Heart left ventricle (tissue), 16 donors: ENCODE measurements around the gene FNDC11. TPM values are rescaled to one million over a fixed set of nuclear protein-coding genes. Genes with fewer than 3 reads are reported as not detected.
"Not testable (repeated sequence)": the region's sequence is repeated elsewhere in the genome, so short reads cannot be mapped to it uniquely, and the experiment has no call there.

ENCODE experiments used
- ATAC-seq, 4 donors: fragments of 200-7000 bp; cut with Tn5 transposase; one replicate each; pipeline ENCODE4 v1.9.1; 2020 to 2022; ENCODE audit warnings: moderate library complexity in 4 of 4, mild to moderate bottlenecking in 3 of 4, moderate number of reproducible peaks in 1 of 4
- DNase-seq, 5 donors: peaks; one replicate each; pipeline ENCODE4 v3.0.0-alpha.2; 2020
- H3K27ac ChIP-seq, 12 donors: fragments of 200-600 bp; sonication (generic) in 4 of 12; one replicate each; pipeline versions ENCODE4 v1.5.0 to v1.8.0; 2016 to 2022; ENCODE audit warnings: mild to moderate bottlenecking in 2 of 12
- H3K27me3 ChIP-seq, 9 donors: fragments of 200-600 bp; sonication (generic) in 2 of 9; one replicate each; pipeline versions ENCODE4 v1.5.1 to v1.8.0; 2016 to 2022; ENCODE audit warnings: mild to moderate bottlenecking in 3 of 9
- H3K36me3 ChIP-seq, 9 donors: fragments of 200-600 bp; sonication (generic) in 2 of 9; one replicate each; pipeline versions ENCODE4 v1.5.0 to v1.8.0; 2018 to 2022; ENCODE audit warnings: mild to moderate bottlenecking in 2 of 9
- H3K4me1 ChIP-seq, 12 donors: fragments of 200-600 bp; sonication (generic) in 4 of 12; one replicate each; pipeline versions ENCODE4 v1.5.0 to v1.8.0; 2016 to 2022; ENCODE audit warnings: mild to moderate bottlenecking in 3 of 12
- H3K4me3 ChIP-seq, 12 donors: fragments of 200-600 bp; sonication (generic) in 4 of 12; one replicate each; pipeline versions ENCODE4 v1.5.0 to v1.8.0; 2017 to 2022; ENCODE audit warnings: mild to moderate bottlenecking in 9 of 12, moderate library complexity in 4 of 12
- H3K9me3 ChIP-seq, 12 donors: fragments of 200-600 bp; sonication (generic) in 4 of 12; one replicate each; pipeline versions ENCODE4 v1.5.0 to v1.8.0; 2016 to 2022; ENCODE audit warnings: mild to moderate bottlenecking in 1 of 12
- POLR2A ChIP-seq, 2 donors: fragments of 450-650 bp; IDR thresholded peaks; one replicate each; pipeline ENCODE4 v1.6.1; 2017; ENCODE audit warnings: antibody characterized with exemption in 2 of 2, mild to moderate bottlenecking in 2 of 2, moderate library complexity in 2 of 2
- WGBS, 4 donors: extraction: QIAGEN DNeasy Blood & Tissue Kit in 2 of 4; methylation state at CpG; one replicate each; pipeline versions ENCODE4 v1.1.5 to v1.1.7; 2013 to 2018; 5-methylcytosine and 5-hydroxymethylcytosine counted together
- intact Hi-C, 10 donors: fragments of 100-400 bp; cut with DNase I; formaldehyde crosslinking; loops; one replicate each; pipeline versions ENCODE4 v1.11.1 to v1.14.2; 2022
- polyA plus RNA-seq, 2 donors: library from polyadenylated mRNA; stranded (reverse); fragments of 200-250 nt; gene quantifications; one replicate each; pipeline ENCODE4 v1.2.3, GENCODE V29; 2013
- total RNA-seq, 9 donors: library from RNA; depleted of rRNA in 2 of 9; stranded (reverse); fragments of >200 nt in 2 of 9; fragmentation: NEBNext Ultra II Directional in 3 of 9; extraction: Animal tissue kit (Norgen Biotek cat#: 25700) in 3 of 9; gene quantifications; one replicate each; pipeline versions ENCODE4 v1.1.0 to v1.2.4, GENCODE V29; 2016 to 2023
- TF ChIP-seq, protein P1 (sequence below), 12 donors: fragments of 200-600 bp; sonication (generic) in 4 of 12; IDR thresholded peaks; one replicate each; pipeline versions ENCODE4 v1.5.0 to v1.8.0; 2018 to 2022; ENCODE audit warnings: antibody characterized with exemption in 12 of 12, mild to moderate bottlenecking in 5 of 12
- donor health status: ischemic (EF 13 %, LVEDD 7.1; RV severe dilation, severe dysfunction).
- donor health status: healthy with polysubstance abuse.
- donor health status: DM: no; HTN: yes; CAD: no.
- donor health status: DM: no; HTN: no; CAD: no.
- donor health status: ischemic (EF 25% LVEDD 6.9; RV normal size, moderate dysfunction).
- donor health status: ischemic (EF 25% LVEDD 5.7; RV mildly dilated, moderate dysfunction).
- donor health status: healthy.
- donor health status: DM: yes; HTN: yes; CAD: no.
- donor health status: ischemic (EF 35%, LVEDD 5.7; RV mildly dilated, moderate dysfunction).
- donor health status: nonischemic (EF 11% LVEDD 7.7; RV severe dilation, severe dysfunction).
- donor health status: DM: yes; HTN: yes; CAD: no.
- donor health status: PGD.
- donor health status: ischemic (EF 29% LVEDD 5.4; RV normal size, mild dysfunction).
- donor health status: nonischemic (EF 23%, LVEDD 6.1; RV moderate dilation, normal function).

Gene FNDC11
- total and polyA plus RNA-seq, 11 donors, result 0.08 to 0.23 (median 0.17) TPM; not detected in 5

GRCh38 chr20:63556873-63557478, 3.0 kb downstream of the FNDC11 start:
- Histone ChIP-seq H3K36me3 (peaks cover 0 to 37% (median 35%) of the 10 kb centered on the region in 9 donors), H3K27me3 (peaks cover 0 to 9% (median 0%) of the 10 kb centered on the region in 9 donors), H3K9me3 (no peaks in the 10 kb centered on the region), H3K4me3 (no peak overlapping the region), H3K4me1 (peaks cover 0 to 21% (median 8%) of the 10 kb centered on the region in 12 donors), H3K27ac (no peak overlapping the region)
- ATAC-seq, result no peak
- intact Hi-C loops, result no loop called here
- WGBS, 4 donors, result 72 to 78% (median 78%) methylated on average over 23 of the region's 23 CpGs
- DNase-seq, result no peak
- no peak for TF ChIP-seq POLR2A (IDR thresholded peaks at IDR 0.05)
- TF ChIP-seq, protein P1, sequence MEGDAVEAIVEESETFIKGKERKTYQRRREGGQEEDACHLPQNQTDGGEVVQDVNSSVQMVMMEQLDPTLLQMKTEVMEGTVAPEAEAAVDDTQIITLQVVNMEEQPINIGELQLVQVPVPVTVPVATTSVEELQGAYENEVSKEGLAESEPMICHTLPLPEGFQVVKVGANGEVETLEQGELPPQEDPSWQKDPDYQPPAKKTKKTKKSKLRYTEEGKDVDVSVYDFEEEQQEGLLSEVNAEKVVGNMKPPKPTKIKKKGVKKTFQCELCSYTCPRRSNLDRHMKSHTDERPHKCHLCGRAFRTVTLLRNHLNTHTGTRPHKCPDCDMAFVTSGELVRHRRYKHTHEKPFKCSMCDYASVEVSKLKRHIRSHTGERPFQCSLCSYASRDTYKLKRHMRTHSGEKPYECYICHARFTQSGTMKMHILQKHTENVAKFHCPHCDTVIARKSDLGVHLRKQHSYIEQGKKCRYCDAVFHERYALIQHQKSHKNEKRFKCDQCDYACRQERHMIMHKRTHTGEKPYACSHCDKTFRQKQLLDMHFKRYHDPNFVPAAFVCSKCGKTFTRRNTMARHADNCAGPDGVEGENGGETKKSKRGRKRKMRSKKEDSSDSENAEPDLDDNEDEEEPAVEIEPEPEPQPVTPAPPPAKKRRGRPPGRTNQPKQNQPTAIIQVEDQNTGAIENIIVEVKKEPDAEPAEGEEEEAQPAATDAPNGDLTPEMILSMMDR (IDR thresholded peaks at IDR 0.05), result no peak

DNA sequence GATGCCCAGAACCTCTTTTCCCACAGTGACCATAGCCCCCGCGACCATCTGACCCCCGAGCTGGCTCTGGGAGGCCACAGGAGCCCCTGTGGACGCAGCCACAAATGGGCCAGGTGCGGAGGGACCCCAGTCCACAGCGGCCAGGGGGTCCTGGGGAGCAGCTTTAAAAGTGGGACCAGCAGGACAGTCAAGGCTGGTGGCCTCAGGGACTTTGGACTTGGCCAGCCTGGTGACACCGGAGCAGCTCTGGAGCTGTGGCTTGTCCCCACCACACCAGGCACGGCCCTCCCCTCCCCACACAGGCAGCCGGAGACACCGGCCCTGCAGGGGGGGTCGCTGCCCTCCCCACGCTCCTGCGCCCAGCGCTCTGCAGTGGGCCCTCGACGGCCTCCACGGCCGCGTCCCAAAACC, 3.5 kb downstream of the FNDC11 start:
- peaks cover 0 to 9% (median 0%) of the 10 kb centered on the region in 9 donors for H3K27me3 ChIP-seq
- no peak for TF ChIP-seq POLR2A (IDR thresholded peaks at IDR 0.05)
- TF ChIP-seq, protein P1 (IDR thresholded peaks at IDR 0.05), result no peak
- intact Hi-C loops, result no loop called here
- H3K27ac ChIP-seq, result no peak overlapping the region
- ATAC-seq (no peak), DNase-seq (no peak)
- WGBS, 4 donors, result 90 to 96% (median 94%) methylated on average over 3 to 19 of the region's 19 CpGs
- H3K4me1 ChIP-seq, result peaks cover 0 to 19% (median 8%) of the 10 kb centered on the region in 12 donors
- H3K36me3 ChIP-seq, result peaks cover 0 to 42% (median 40%) of the 10 kb centered on the region in 9 donors
- no peak overlapping the region for H3K4me3 ChIP-seq
- H3K9me3 ChIP-seq, result no peaks in the 10 kb centered on the region

- Histone ChIP-seq H3K36me3 (peaks cover 4 to 57% (median 54%) of the 10 kb centered on the region in 9 donors), H3K9me3 (no peaks in the 10 kb centered on the region), H3K27me3 (peaks cover 0 to 5% (median 0%) of the 10 kb centered on the region in 9 donors), H3K4me1 (peaks cover 0 to 11% (median 5%) of the 10 kb centered on the region in 12 donors), H3K27ac (no peak overlapping the region), H3K4me3 (no peak overlapping the region)
- WGBS, 4 donors, result 93 to 99% (median 95%) methylated on average over 10 to 14 of the region's 14 CpGs
- TF ChIP-seq, protein P1 (IDR thresholded peaks at IDR 0.05), result no peak
- TF ChIP-seq POLR2A (IDR thresholded peaks at IDR 0.05), result no peak
- ATAC-seq, result no peak
- no peak for DNase-seq
- intact Hi-C loops, result no loop called here
These were observed 5.0 kb downstream of the FNDC11 start for GRCh38 chr20:63558804-63559484.

- H3K4me3 ChIP-seq, H3K27me3 ChIP-seq, H3K27ac ChIP-seq, H3K9me3 ChIP-seq, intact Hi-C loops, DNase-seq, H3K4me1 ChIP-seq, ATAC-seq: not testable (repeated sequence)
- WGBS, 4 donors, result 94 to 96% (median 95%) methylated on average over 18 to 31 of the region's 31 CpGs
- peaks cover 4 to 64% (median 61%) of the 10 kb centered on the region in 9 donors for H3K36me3 ChIP-seq
These were observed 5.8 kb downstream of the FNDC11 start for GRCh38 chr20:63559485-63560332.
